ENCODE results near the gene SLF2. TPM values are rescaled to one million over a fixed set of nuclear protein-coding genes. Genes with fewer than 3 reads are reported as not detected.

Gene SLF2
- total and polyA plus RNA-seq, 2 of the 8 experiments (the other 6 are each of a cell fraction or from before 2014, with no cell fraction given), result 5.5 to 20.9 TPM

GRCh38 chr10:100864978-100865377 lies 47.8 kb upstream of the SLF2 start:
- Histone ChIP-seq H3K4ac (replicated peaks; ENCODE audit: insufficient read length, low read depth, low read length) (no peak overlapping the region), H3K9ac (replicated peaks in 1 of 4; ENCODE audit: extremely low read depth in 1 of 4, low read depth in 3 of 4, low read length in 3 of 4) (no peak overlapping the region), H3K4me1 (replicated peaks in 1 of 4; ENCODE audit: control insufficient read depth in 3 of 4, insufficient read depth in 4 of 4, low read length in 3 of 4) (peaks cover 0 to 8% (median 4%) of the 10 kb centered on the region in 4 experiments; a peak in 5 of 7 replicates), H4K8ac (ENCODE audit: extremely low read depth, insufficient read depth, low read length) (no peak overlapping the region), H2BK12ac (ENCODE audit: low read depth, low read length) (no peak overlapping the region), H3K18ac (ENCODE audit: extremely low read depth, low read length) (no peak overlapping the region), H3K27ac (ENCODE audit: low read depth, low read length) (no peak overlapping the region), H3K4me2 (ENCODE audit: insufficient read depth in 1 of 2, low read depth in 2 of 2, low read length in 2 of 2) (no peak overlapping the region), H2BK5ac (ENCODE audit: low read depth, low read length) (no peak overlapping the region), H4K20me1 (replicated peaks in 1 of 2; ENCODE audit: control insufficient read depth in 1 of 2, insufficient read depth in 2 of 2, low read length in 2 of 2) (no peaks in the 10 kb centered on the region), H2BK15ac (ENCODE audit: low read length) (no peak overlapping the region), H3K79me2 (ENCODE audit: control insufficient read depth in 1 of 2, insufficient read depth in 2 of 2, low read length in 2 of 2) (no peaks in the 10 kb centered on the region), H3K27me3 (replicated peaks in 1 of 4; ENCODE audit: control insufficient read depth in 3 of 4, extremely low read depth in 1 of 4, insufficient read depth in 3 of 4, low read length in 3 of 4) (peaks cover 1 to 44% (median 33%) of the 10 kb centered on the region in 4 experiments), H3K9me3 (ENCODE audit: insufficient read depth in 2 of 2, low read depth in 1 of 2, low read length in 1 of 2) (no peaks in the 10 kb centered on the region), H3K79me1 (ENCODE audit: low read depth, low read length) (no peaks in the 10 kb centered on the region), H3K4me3 (ENCODE audit: extremely low read depth in 1 of 4, insufficient read depth in 2 of 4, low read depth in 3 of 4, low read length in 4 of 4) (no peak overlapping the region), H3K36me3 (ENCODE audit: control insufficient read depth in 2 of 4, insufficient read depth in 4 of 4, low read length in 3 of 4) (no peaks in the 10 kb centered on the region), H3K23ac (ENCODE audit: insufficient read length) (no peak overlapping the region), H2BK20ac (ENCODE audit: low read length) (no peak overlapping the region), H3K56ac (replicated peaks; ENCODE audit: insufficient read length, low read depth, low read length) (no peak overlapping the region), H3K23me2 (ENCODE audit: low read depth, low read length) (no peaks in the 10 kb centered on the region), H2AK5ac (ENCODE audit: low read depth, low read length) (no peak overlapping the region), H2AFZ (ENCODE audit: low read length) (no peak overlapping the region), H4K5ac (ENCODE audit: insufficient read length, low read depth, low read length) (no peak overlapping the region), H4K91ac (replicated peaks; ENCODE audit: insufficient read length, low read length) (no peak overlapping the region), H2BK120ac (replicated peaks; ENCODE audit: low read depth, low read length) (no peak overlapping the region), H3K14ac (ENCODE audit: insufficient read length) (no peak overlapping the region)
- FAIRE-seq (no peak), DNase-seq (ENCODE audit: low read depth in 1 of 2, low spot score in 2 of 2) (no peak)
- WGBS, 2 experiments (ENCODE audit: extremely low coverage in 1 of 2, insufficient coverage in 1 of 2, insufficient read length in 1 of 2, insufficient replicate concordance in 2 of 2, low coverage in 1 of 2, low lambda C conversion rate in 2 of 2, missing lambda C conversion rate in 1 of 2), result 88% methylated on average over 4 of the region's 4 CpGs; no CpG with 5 or more reads in 1 of the 2 experiments
- CTCF ChIA-PET (ENCODE audit: partially characterized antibody), result interaction anchor here (1.4 to 5.9 kb wide), 3 partner anchors 13 to 302 kb away, joined by 4 to 42 read pairs (median 39); no protein-coding TSS in a partner anchor
- POLR2A ChIA-PET (ENCODE audit: partially characterized antibody), result no interaction called here
- TF ChIP-seq, protein P1, sequence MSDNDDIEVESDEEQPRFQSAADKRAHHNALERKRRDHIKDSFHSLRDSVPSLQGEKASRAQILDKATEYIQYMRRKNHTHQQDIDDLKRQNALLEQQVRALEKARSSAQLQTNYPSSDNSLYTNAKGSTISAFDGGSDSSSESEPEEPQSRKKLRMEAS (IDR thresholded peaks at IDR 0.05), result no peak
- TF ChIP-seq RFX5 (IDR thresholded peaks at IDR 0.05; ENCODE audit: borderline replicate concordance, low read depth, low read length), result no peak
- TF ChIP-seq, protein P2, sequence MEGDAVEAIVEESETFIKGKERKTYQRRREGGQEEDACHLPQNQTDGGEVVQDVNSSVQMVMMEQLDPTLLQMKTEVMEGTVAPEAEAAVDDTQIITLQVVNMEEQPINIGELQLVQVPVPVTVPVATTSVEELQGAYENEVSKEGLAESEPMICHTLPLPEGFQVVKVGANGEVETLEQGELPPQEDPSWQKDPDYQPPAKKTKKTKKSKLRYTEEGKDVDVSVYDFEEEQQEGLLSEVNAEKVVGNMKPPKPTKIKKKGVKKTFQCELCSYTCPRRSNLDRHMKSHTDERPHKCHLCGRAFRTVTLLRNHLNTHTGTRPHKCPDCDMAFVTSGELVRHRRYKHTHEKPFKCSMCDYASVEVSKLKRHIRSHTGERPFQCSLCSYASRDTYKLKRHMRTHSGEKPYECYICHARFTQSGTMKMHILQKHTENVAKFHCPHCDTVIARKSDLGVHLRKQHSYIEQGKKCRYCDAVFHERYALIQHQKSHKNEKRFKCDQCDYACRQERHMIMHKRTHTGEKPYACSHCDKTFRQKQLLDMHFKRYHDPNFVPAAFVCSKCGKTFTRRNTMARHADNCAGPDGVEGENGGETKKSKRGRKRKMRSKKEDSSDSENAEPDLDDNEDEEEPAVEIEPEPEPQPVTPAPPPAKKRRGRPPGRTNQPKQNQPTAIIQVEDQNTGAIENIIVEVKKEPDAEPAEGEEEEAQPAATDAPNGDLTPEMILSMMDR (IDR thresholded peaks at IDR 0.05; ENCODE audit: control extremely low read depth in 1 of 3, insufficient read depth in 1 of 3, low read depth in 1 of 3, low read length in 3 of 3), result no peak
- TF ChIP-seq KDM4A (IDR thresholded peaks at IDR 0.05; ENCODE audit: low read depth, low read length, severe bottlenecking), result no peak
- no peak for TF ChIP-seq CREB1 (IDR thresholded peaks at IDR 0.05)
- no peak for TF ChIP-seq CBX5 (IDR thresholded peaks at IDR 0.05; ENCODE audit: low read depth, low read length)
- no peak for TF ChIP-seq KDM5A (IDR thresholded peaks at IDR 0.05; ENCODE audit: low read length)
- TF ChIP-seq TEAD4 (IDR thresholded peaks at IDR 0.05; ENCODE audit: low read depth, low read length), result no peak
- TF ChIP-seq EZH2 (IDR thresholded peaks at IDR 0.05; ENCODE audit: low read depth, low read length, severe bottlenecking), result no peak
- TF ChIP-seq SIN3A (conservative IDR thresholded peaks at IDR 0.05 in 1 of 2, IDR thresholded peaks at IDR 0.05 in 1 of 2; ENCODE audit: low read depth in 1 of 2, low read length in 2 of 2), result no peak
- TF ChIP-seq CHD2 (IDR thresholded peaks at IDR 0.05; ENCODE audit: low read length), result no peak
- no peak for TF ChIP-seq MAFK (IDR thresholded peaks at IDR 0.05; ENCODE audit: low read depth, low read length)
